H1 (cell line): ENCODE measurements around the gene SENP6. TPM values are rescaled to one million over a fixed set of nuclear protein-coding genes. Genes with fewer than 3 reads are reported as not detected.

Experiments
- CHD7 ChIP-seq: fragments of 300-600 bp; sonication (generic); IDR thresholded peaks from 2 replicates; pipeline ENCODE4 v1.7.1; 2012; ENCODE audit warnings: low read length, moderate library complexity, mild to moderate bottlenecking, inconsistent platforms; ENCODE audit not compliant: insufficient replicate concordance
- polyA plus RNA-seq, 7 experiments: library from polyadenylated mRNA; depleted of rRNA in 3 of 7; stranded (reverse) in 5 of 7; unstranded in 2 of 7; fragments of >200 nt in 5 of 7; fragments of 200-250 nt in 2 of 7; gene quantifications; 1 replicate in 5 of 7; 2 replicates in 1 of 7; 4 replicates in 1 of 7; pipeline versions ENCODE4 v1.2.1 to v1.2.3, GENCODE V29; 2011 to 2013; ENCODE audit warnings: missing spikeins in 2 of 7, mixed read lengths in 2 of 7
- total RNA-seq: library from RNA; stranded (reverse); fragmentation: NEBNext Ultra II Directional; extraction: Animal tissue kit (Norgen Biotek cat#: 25700); gene quantifications from 2 replicates; pipeline ENCODE4 v1.2.1, GENCODE V29; 2021

SENP6 gene
- total and polyA plus RNA-seq, 2 of the 8 experiments (the other 6 are each of a cell fraction or from before 2014, with no cell fraction given) = 13.8 to 103 TPM

DNA sequence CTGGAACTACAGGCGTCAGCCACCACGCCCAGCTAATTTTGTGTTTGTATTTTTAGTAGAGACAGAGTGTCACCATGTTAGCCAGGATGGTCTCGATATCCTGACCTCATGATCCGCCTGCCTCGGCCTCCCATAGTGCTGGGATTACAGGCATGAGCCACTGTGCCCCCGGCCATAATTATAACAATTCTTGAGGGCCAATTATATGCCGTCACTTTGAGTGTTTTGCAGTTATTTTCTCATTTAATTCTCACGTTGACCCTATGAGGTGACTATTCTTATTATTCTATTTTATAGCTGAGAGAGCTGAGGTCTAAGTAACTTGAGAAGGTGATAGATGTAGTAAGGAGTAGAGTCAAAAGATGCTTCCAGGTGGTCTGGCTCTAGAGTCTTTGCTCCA lies 160.4 kb downstream of the SENP6 start (continued):
- no peak for TF ChIP-seq CHD7
